K562 (cell line): ENCODE data around the gene CCKAR. TPM values are rescaled to one million over a fixed set of nuclear protein-coding genes. Genes with fewer than 3 reads are reported as not detected.

Experiments used
- ATAC-seq: fragments of 200-7000 bp; cut with Tn5 transposase; 3 replicates; pipeline ENCODE4 v1.9.1; 2020; ENCODE audit warnings: moderate library complexity
- BruUV-seq: library from RNA; stranded (reverse); fragments of 400-500 nt; replicated peaks from 2 replicates; lab custom pipeline; 2021; lab: Mats Ljungman, UMichigan
- CTCF ChIA-PET: fragments of 300-600 bp; formaldehyde crosslinking; extraction: SDS; loops from one replicate; lab custom pipeline; 2021; ENCODE audit warnings: low intra/inter-chr PET ratio; lab: Yijun Ruan, JAX
- POLR2A ChIA-PET: fragments of 300-600, 350-650 bp; sonication (Branson Sonifier 250); formaldehyde crosslinking; extraction: SDS; loops from one replicate; lab custom pipeline; 2021; ENCODE audit warnings: antibody characterized with exemption, inconsistent platforms; lab: Yijun Ruan, JAX
- DNase-seq, 4 experiments: peaks; one replicate each; pipeline versions ENCODE4 v3.0.0 to v3.0.0-alpha.2; 2011 to 2018; ENCODE audit warnings: low spot score in 3 of 4, mixed read lengths in 3 of 4; ENCODE audit errors: extremely low read depth in 1 of 4
- FAIRE-seq: peaks from 2 replicates; lab custom pipeline; 2011; peaks lifted over from hg19 to GRCh38; lab: Jason Lieb, UNC
- H2AFZ ChIP-seq: 2 replicates; pipeline ENCODE4 v1.6.0; 2011; ENCODE audit warnings: low read depth, low read length, control low read depth, inconsistent platforms
- H3K27ac ChIP-seq: fragments of 200-600 bp; 3 replicates; pipeline ENCODE4 v1.8.0; 2011; ENCODE audit warnings: low read depth, mild to moderate bottlenecking, control low read depth, inconsistent platforms, low read length, moderate library complexity, mixed read lengths; ENCODE audit errors: extremely low read depth
- H3K27me3 ChIP-seq, 2 experiments: fragments of 300-600 bp in 1 of 2; 2 replicates in 1 of 2; 3 replicates in 1 of 2; pipeline versions ENCODE4 v1.6.0 to v1.8.0; 2011; ENCODE audit warnings: inconsistent platforms in 2 of 2, low read length in 2 of 2, mild to moderate bottlenecking in 1 of 2, mixed read lengths in 1 of 2, moderate library complexity in 1 of 2; ENCODE audit not compliant: control insufficient read depth in 2 of 2, insufficient read depth in 2 of 2
- H3K36me3 ChIP-seq: fragments of 300-600 bp; 3 replicates; pipeline ENCODE4 v1.8.0; 2011; ENCODE audit warnings: mild to moderate bottlenecking, low read length, inconsistent platforms; ENCODE audit not compliant: control insufficient read depth, insufficient read depth
- H3K4me1 ChIP-seq, 2 experiments: fragments of 200-600 bp in 1 of 2; replicated peaks in 1 of 2; 2 replicates in 1 of 2; 3 replicates in 1 of 2; pipeline versions ENCODE4 v1.5.1 to v1.8.0; 2011; ENCODE audit warnings: inconsistent platforms in 2 of 2, low read length in 2 of 2, mild to moderate bottlenecking in 1 of 2, mixed read lengths in 1 of 2, moderate library complexity in 1 of 2; ENCODE audit not compliant: control insufficient read depth in 2 of 2, insufficient read depth in 2 of 2
- H3K4me2 ChIP-seq: 2 replicates; pipeline ENCODE4 v1.6.1; 2011; ENCODE audit warnings: low read length, control low read depth, inconsistent platforms, mixed read lengths; ENCODE audit not compliant: insufficient read depth
- H3K4me3 ChIP-seq: fragments of 200-600 bp; sonication (generic), shearing (Covaris generic); 2 replicates; pipeline ENCODE4 v1.5.1; 2016; ENCODE audit warnings: control low read depth, inconsistent platforms
- H3K79me2 ChIP-seq: fragments of 200-600 bp; 3 replicates; pipeline ENCODE4 v1.8.0; 2011; ENCODE audit warnings: low read length, inconsistent platforms; ENCODE audit not compliant: control insufficient read depth, insufficient read depth
- H3K9ac ChIP-seq, 2 experiments: 2 replicates each; pipeline versions ENCODE4 v1.6.0 to v1.6.1; 2011; ENCODE audit warnings: low read depth in 2 of 2, low read length in 2 of 2, control low read depth in 1 of 2, inconsistent platforms in 1 of 2, mild to moderate bottlenecking in 1 of 2, mixed read lengths in 1 of 2; ENCODE audit not compliant: insufficient read depth in 1 of 2
- H3K9me1 ChIP-seq: one replicate; pipeline ENCODE4 v1.6.0; 2011; ENCODE audit warnings: inconsistent platforms, mild to moderate bottlenecking, low read length, moderate library complexity; ENCODE audit not compliant: control insufficient read depth, insufficient read depth
- H3K9me3 ChIP-seq: replicated peaks from 2 replicates; pipeline ENCODE4 v1.5.1; 2011; ENCODE audit warnings: low read depth, low read length, inconsistent platforms; ENCODE audit not compliant: control insufficient read depth, insufficient read depth
- H4K20me1 ChIP-seq: replicated peaks from 2 replicates; pipeline ENCODE4 v1.6.1; 2011; ENCODE audit warnings: low read length, inconsistent platforms, mixed read lengths; ENCODE audit not compliant: control insufficient read depth, insufficient read depth
- COPS2 ChIP-seq: fragments of 450-650 bp; conservative IDR thresholded peaks from 2 replicates; pipeline ENCODE4 v1.6.1; 2016; ENCODE audit warnings: mild to moderate bottlenecking, moderate library complexity
- CREB1 ChIP-seq, 2 experiments: sonication (generic) in 1 of 2; formaldehyde crosslinking in 1 of 2; IDR thresholded peaks; 2 replicates each; pipeline versions ENCODE4 v1.6.1 to v1.8.0; 2012 to 2022; ENCODE audit warnings: inconsistent platforms in 1 of 2, mild to moderate bottlenecking in 1 of 2, missing genetic modification reagents in 1 of 2, moderate library complexity in 1 of 2
- HDAC1 ChIP-seq, 2 experiments: fragments of 450-650 bp; IDR thresholded peaks; 2 replicates each; pipeline ENCODE4 v1.6.1; 2016 to 2017; ENCODE audit warnings: inconsistent platforms in 1 of 2, mild to moderate bottlenecking in 1 of 2, moderate library complexity in 1 of 2
- MEF2D ChIP-seq: conservative IDR thresholded peaks from 2 replicates; pipeline ENCODE4 v1.6.1; 2016; ENCODE audit warnings: low read depth, missing genetic modification characterization, missing compliant biosample characterization
- PML ChIP-seq: IDR thresholded peaks from 2 replicates; pipeline ENCODE4 v1.6.1; 2012; ENCODE audit warnings: low read length, inconsistent platforms
- POLR2AphosphoS5 ChIP-seq: IDR thresholded peaks from 2 replicates; pipeline ENCODE4 v1.6.1; 2011; ENCODE audit warnings: mild to moderate bottlenecking, low read depth, low read length, moderate library complexity; ENCODE audit not compliant: control insufficient read depth, insufficient read depth
- POLR2G ChIP-seq: fragments of 200-400 bp; formaldehyde crosslinking; IDR thresholded peaks from 2 replicates; pipeline ENCODE4 v1.6.1; 2017; ENCODE audit warnings: low read depth, mild to moderate bottlenecking, antibody characterized with exemption, low read length, moderate library complexity
- RFX5 ChIP-seq: IDR thresholded peaks from 2 replicates; pipeline ENCODE4 v1.6.1; 2011; ENCODE audit warnings: low read depth, mild to moderate bottlenecking, improper control_type of control experiment, low read length
- SP1 ChIP-seq: sonication (generic); formaldehyde crosslinking; IDR thresholded peaks from 2 replicates; pipeline ENCODE4 v1.8.1; 2022; ENCODE audit warnings: mild to moderate bottlenecking, missing genetic modification reagents
- STAG1 ChIP-seq: sonication (generic); formaldehyde crosslinking; IDR thresholded peaks from 2 replicates; pipeline ENCODE4 v1.5.0; 2020; ENCODE audit warnings: missing genetic modification reagents, borderline replicate concordance
- ZC3H4 ChIP-seq: sonication (generic); formaldehyde crosslinking; IDR thresholded peaks from 2 replicates; pipeline ENCODE4 v1.9.0; 2021; ENCODE audit warnings: missing genetic modification reagents, borderline replicate concordance
- ZFP1 ChIP-seq: fragments of 450-650 bp; formaldehyde crosslinking; IDR thresholded peaks from 2 replicates; pipeline ENCODE4 v1.4.0; 2020; ENCODE audit warnings: mild to moderate bottlenecking, mixed read lengths
- ZNF175 ChIP-seq: fragments of 200-800 bp; sonication (Bioruptor generic); IDR thresholded peaks from 2 replicates; pipeline ENCODE4 v1.6.1; 2016; ENCODE audit warnings: low read depth, mild to moderate bottlenecking, missing genetic modification characterization, missing compliant biosample characterization
- ZNF75A ChIP-seq: fragments of 450-650 bp; formaldehyde crosslinking; IDR thresholded peaks from 2 replicates; pipeline ENCODE4 v1.4.0; 2020; ENCODE audit warnings: mild to moderate bottlenecking
- WGBS: fragments of 100-300 bp; shearing (Covaris generic); methylation state at CpG from one replicate; pipeline ENCODE4 v1.1.6; 2016; ENCODE audit warnings: low coverage, mixed read lengths; ENCODE audit not compliant: insufficient coverage; ENCODE audit errors: missing lambda C conversion rate; 5-methylcytosine and 5-hydroxymethylcytosine counted together
- in situ Hi-C: fragments of 300-500 bp; cut with MboI; formaldehyde crosslinking; loops from 4 replicates; pipeline ENCODE4 v1.15.0; 2018; ENCODE audit warnings: inconsistent platforms, mixed read lengths
- intact Hi-C: fragments of 100-400 bp; cut with micrococcal nuclease; formaldehyde crosslinking; loops from 2 replicates; pipeline ENCODE4 v1.14.2; 2022
- polyA plus RNA-seq, 8 experiments: library from polyadenylated mRNA; depleted of rRNA in 4 of 8; stranded (reverse) in 5 of 8; unstranded in 3 of 8; fragments of >200 nt; fragmentation: Nextera tagmentation in 2 of 8; fragmentation: Illumina TruSeq in 1 of 8; extraction: Ambion mirVana in 2 of 8; extraction: Trizol in 1 of 8; gene quantifications; 2 replicates each; pipeline versions ENCODE4 v1.2.1 to v1.2.3, GENCODE V29; 2011 to 2014; ENCODE audit warnings: inconsistent platforms in 1 of 8, missing spikeins in 1 of 8
- total RNA-seq, 7 experiments: library from RNA; depleted of rRNA in 6 of 7; stranded (reverse); fragments of >200 nt in 6 of 7; fragmentation: Illumina TruSeq in 2 of 7; extraction: Trizol in 2 of 7; gene quantifications; 2 replicates each; pipeline versions ENCODE4 v1.2.1 to v1.2.3, GENCODE V29; 2011 to 2021; ENCODE audit warnings: low replicate concordance in 1 of 7
- TF ChIP-seq, protein P1 (sequence below): sonication (generic); formaldehyde crosslinking; IDR thresholded peaks from 2 replicates; pipeline ENCODE4 v1.8.0; 2022; ENCODE audit warnings: mild to moderate bottlenecking, missing genetic modification reagents
- TF ChIP-seq, protein P2 (sequence below): fragments of 450-650 bp; IDR thresholded peaks from 2 replicates; pipeline ENCODE4 v1.6.1; 2016; ENCODE audit warnings: low read depth, mild to moderate bottlenecking, moderate library complexity

CCKAR gene
- total and polyA plus RNA-seq, 9 of the 15 experiments (the other 6 are each of a cell fraction or from before 2014, with no cell fraction given): not detected

DNA sequence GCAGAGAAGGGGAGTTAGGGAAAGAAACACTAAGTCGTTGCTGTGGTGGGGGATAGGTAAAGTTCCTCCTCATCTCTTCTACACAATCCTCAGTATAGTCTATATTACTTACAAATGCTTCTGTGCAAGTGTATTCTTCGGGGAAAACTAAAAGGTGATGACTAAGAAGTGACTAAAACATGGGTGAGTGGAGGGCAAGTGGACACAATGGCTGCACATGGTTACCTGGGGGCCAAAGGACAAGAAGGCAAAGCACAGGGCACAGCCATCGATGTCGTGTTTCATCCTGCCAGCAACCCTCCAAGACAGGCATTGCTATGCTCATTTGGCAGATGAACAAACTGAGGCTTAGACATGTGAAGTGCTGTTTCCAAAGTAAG, 35.5 kb upstream of the CCKAR start:
- Histone ChIP-seq H3K4me1 (peaks cover 0 to 5% of the 10 kb centered on the region in 2 experiments; a peak in 1 of 5 replicates), H3K9ac (no peak overlapping the region), H4K20me1 (no peaks in the 10 kb centered on the region), H3K9me3 (no peaks in the 10 kb centered on the region), H3K4me3 (no peak overlapping the region), H3K4me2 (no peak overlapping the region), H3K27me3 (peaks cover 21 to 27% of the 10 kb centered on the region in 2 experiments; a peak in 4 of 5 replicates), H2AFZ (no peak overlapping the region), H3K36me3 (no peaks in the 10 kb centered on the region), H3K27ac (no peak overlapping the region), H3K9me1 (no peaks in the 10 kb centered on the region), H3K79me2 (no peaks in the 10 kb centered on the region)
- CTCF ChIA-PET: no interaction called here
- TF ChIP-seq ZC3H4 (no peak), RFX5 (no peak), SP1 (no peak), POLR2AphosphoS5 (no peak), MEF2D (tag) (no peak), ZNF75A (CRISPR knock-in tag) (no peak), POLR2G (no peak), ZNF175 (CRISPR knock-in tag) (no peak), STAG1 (CRISPR knock-in tag) (no peak), ZFP1 (CRISPR knock-in tag) (no peak), PML (no peak), HDAC1 (IDR thresholded peaks at IDR 0.05) (no peak), COPS2 (no peak), CREB1 (IDR thresholded peaks at IDR 0.05) (no peak), CREB1 (CRISPR knock-in tag; IDR thresholded peaks at IDR 0.05) (no peak)
- TF ChIP-seq, protein P1, sequence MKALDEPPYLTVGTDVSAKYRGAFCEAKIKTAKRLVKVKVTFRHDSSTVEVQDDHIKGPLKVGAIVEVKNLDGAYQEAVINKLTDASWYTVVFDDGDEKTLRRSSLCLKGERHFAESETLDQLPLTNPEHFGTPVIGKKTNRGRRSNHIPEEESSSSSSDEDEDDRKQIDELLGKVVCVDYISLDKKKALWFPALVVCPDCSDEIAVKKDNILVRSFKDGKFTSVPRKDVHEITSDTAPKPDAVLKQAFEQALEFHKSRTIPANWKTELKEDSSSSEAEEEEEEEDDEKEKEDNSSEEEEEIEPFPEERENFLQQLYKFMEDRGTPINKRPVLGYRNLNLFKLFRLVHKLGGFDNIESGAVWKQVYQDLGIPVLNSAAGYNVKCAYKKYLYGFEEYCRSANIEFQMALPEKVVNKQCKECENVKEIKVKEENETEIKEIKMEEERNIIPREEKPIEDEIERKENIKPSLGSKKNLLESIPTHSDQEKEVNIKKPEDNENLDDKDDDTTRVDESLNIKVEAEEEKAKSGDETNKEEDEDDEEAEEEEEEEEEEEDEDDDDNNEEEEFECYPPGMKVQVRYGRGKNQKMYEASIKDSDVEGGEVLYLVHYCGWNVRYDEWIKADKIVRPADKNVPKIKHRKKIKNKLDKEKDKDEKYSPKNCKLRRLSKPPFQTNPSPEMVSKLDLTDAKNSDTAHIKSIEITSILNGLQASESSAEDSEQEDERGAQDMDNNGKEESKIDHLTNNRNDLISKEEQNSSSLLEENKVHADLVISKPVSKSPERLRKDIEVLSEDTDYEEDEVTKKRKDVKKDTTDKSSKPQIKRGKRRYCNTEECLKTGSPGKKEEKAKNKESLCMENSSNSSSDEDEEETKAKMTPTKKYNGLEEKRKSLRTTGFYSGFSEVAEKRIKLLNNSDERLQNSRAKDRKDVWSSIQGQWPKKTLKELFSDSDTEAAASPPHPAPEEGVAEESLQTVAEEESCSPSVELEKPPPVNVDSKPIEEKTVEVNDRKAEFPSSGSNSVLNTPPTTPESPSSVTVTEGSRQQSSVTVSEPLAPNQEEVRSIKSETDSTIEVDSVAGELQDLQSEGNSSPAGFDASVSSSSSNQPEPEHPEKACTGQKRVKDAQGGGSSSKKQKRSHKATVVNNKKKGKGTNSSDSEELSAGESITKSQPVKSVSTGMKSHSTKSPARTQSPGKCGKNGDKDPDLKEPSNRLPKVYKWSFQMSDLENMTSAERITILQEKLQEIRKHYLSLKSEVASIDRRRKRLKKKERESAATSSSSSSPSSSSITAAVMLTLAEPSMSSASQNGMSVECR: no peak
- TF ChIP-seq, protein P2, sequence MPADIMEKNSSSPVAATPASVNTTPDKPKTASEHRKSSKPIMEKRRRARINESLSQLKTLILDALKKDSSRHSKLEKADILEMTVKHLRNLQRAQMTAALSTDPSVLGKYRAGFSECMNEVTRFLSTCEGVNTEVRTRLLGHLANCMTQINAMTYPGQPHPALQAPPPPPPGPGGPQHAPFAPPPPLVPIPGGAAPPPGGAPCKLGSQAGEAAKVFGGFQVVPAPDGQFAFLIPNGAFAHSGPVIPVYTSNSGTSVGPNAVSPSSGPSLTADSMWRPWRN: no peak
- DNase-seq (no peak), FAIRE-seq (no peak), ATAC-seq (no peak)
- BruUV-seq: no TSS peak
- WGBS: 0% methylated on average over 4 of the region's 4 CpGs
- POLR2A ChIA-PET: interaction anchor here (0.7 kb wide), 1 partner anchor 29 kb away, joined by 4 read pairs; no protein-coding TSS in a partner anchor
- intact Hi-C loops (no loop called here), in situ Hi-C loops (no loop called here)
